ENCODE data around the gene IFNA16.
"Not testable (repeated sequence)": the region's sequence is repeated elsewhere in the genome, so short reads cannot be mapped to it uniquely, and the experiment has no call there.

IFNA16 gene

GRCh38 chr9:21202105-21202504 lies 15.0 kb downstream of the IFNA16 start, which contains the start of gene IFNA7:
Gene IFNA7, minus strand, starts transcription at chr9:21202205. Its CDS starts 40 bp downstream, at chr9:21202165.
- DNase-seq (ENCODE audit: low read depth, low spot score), result not testable (repeated sequence)

GRCh38 chr9:21194867-21195776 lies 22.0 kb downstream of the IFNA16 start:
- DNase-seq (ENCODE audit: low read depth, low spot score), result peak; percentile 36

GRCh38 chr9:21187487-21187886 lies 29.6 kb downstream of the IFNA16 start, which contains the start of gene IFNA4:
Gene IFNA4, minus strand, starts transcription at chr9:21187587. Its CDS starts 56 bp downstream, at chr9:21187531.
- not testable (repeated sequence) for DNase-seq (ENCODE audit: low read depth, low spot score)

- peak; percentile 39 for DNase-seq (ENCODE audit: low read depth, low spot score)
Observed at GRCh38 chr9:21182810-21183736, 34.0 kb downstream of the IFNA16 start.

GRCh38 chr9:21174671-21175070 lies 42.4 kb downstream of the IFNA16 start:
- no peak for DNase-seq (ENCODE audit: low read depth, low spot score)

GRCh38 chr9:21172156-21172555 lies 45.0 kb downstream of the IFNA16 start:
- no peak for DNase-seq (ENCODE audit: low read depth, low spot score)

GRCh38 chr9:21171351-21171750 lies 45.8 kb downstream of the IFNA16 start:
- no peak for DNase-seq (ENCODE audit: low read depth, low spot score)

- DNase-seq (ENCODE audit: low read depth, low spot score), result not testable (repeated sequence)
Observed at GRCh38 chr9:21166560-21166959, 50.6 kb downstream of the IFNA16 start, which contains the start of gene IFNA21. Gene IFNA21, minus strand, starts transcription at chr9:21166660. Its CDS starts 48 bp downstream, at chr9:21166612.
